DOHH2 (cell line): ENCODE measurements around the gene UBE2Q2.

Source experiments
- H3F3A ChIP-seq: fragments of 200-600 bp; sonication (generic), shearing (Covaris generic); 2 replicates; pipeline ENCODE4 v1.6.0; 2016; ENCODE audit warnings: antibody characterized with exemption, mild to moderate bottlenecking; ENCODE audit not compliant: control insufficient read depth, insufficient read depth
- H3K27ac ChIP-seq: fragments of 200-600 bp; sonication (generic); 2 replicates; pipeline ENCODE4 v1.5.1; 2014; ENCODE audit warnings: low read depth, mild to moderate bottlenecking, low read length, moderate library complexity
- H3K27me3 ChIP-seq: fragments of 200-600 bp; sonication (generic); 2 replicates; pipeline ENCODE4 v1.6.1; 2014; ENCODE audit warnings: mild to moderate bottlenecking, low read length, mixed read lengths; ENCODE audit not compliant: control insufficient read depth
- H3K36me3 ChIP-seq: fragments of 200-600 bp; sonication (generic); 2 replicates; pipeline ENCODE4 v1.6.1; 2014; ENCODE audit warnings: mild to moderate bottlenecking, low read length, moderate library complexity, mixed read lengths; ENCODE audit not compliant: control insufficient read depth
- H3K4me1 ChIP-seq: fragments of 200-600 bp; sonication (generic); 2 replicates; pipeline ENCODE4 v1.6.1; 2014; ENCODE audit warnings: mild to moderate bottlenecking, low read length, mixed read lengths; ENCODE audit not compliant: control insufficient read depth
- H3K4me2 ChIP-seq: fragments of 200-600 bp; sonication (generic); 2 replicates; pipeline ENCODE4 v1.6.0; 2014; ENCODE audit warnings: mild to moderate bottlenecking, low read length, moderate library complexity
- H3K4me3 ChIP-seq: fragments of 200-600 bp; sonication (generic); 2 replicates; pipeline ENCODE4 v1.5.1; 2014; ENCODE audit warnings: mild to moderate bottlenecking, low read length, mixed read lengths
- H3K79me2 ChIP-seq: fragments of 200-600 bp; sonication (generic); 2 replicates; pipeline ENCODE4 v1.6.1; 2014; ENCODE audit warnings: mild to moderate bottlenecking, low read length, mixed read lengths; ENCODE audit not compliant: control insufficient read depth
- H3K9me2 ChIP-seq: fragments of 200-600 bp; sonication (generic); replicated peaks from 2 replicates; pipeline ENCODE4 v1.6.1; 2014; ENCODE audit warnings: mild to moderate bottlenecking, low read length, mixed read lengths; ENCODE audit not compliant: control insufficient read depth
- H3K9me3 ChIP-seq: fragments of 200-600 bp; sonication (generic); 2 replicates; pipeline ENCODE4 v1.6.1; 2014; ENCODE audit warnings: antibody characterized with exemption, low read length, mixed read lengths; ENCODE audit not compliant: control insufficient read depth, insufficient read depth
- H4K20me1 ChIP-seq: fragments of 200-600 bp; sonication (generic); 2 replicates; pipeline ENCODE4 v1.6.0; 2014; ENCODE audit warnings: low read depth, mild to moderate bottlenecking, antibody characterized with exemption, low read length, moderate library complexity; ENCODE audit not compliant: control insufficient read depth, insufficient read depth
- CTCF ChIP-seq: fragments of 200-600 bp; sonication (generic); IDR thresholded peaks from one replicate; pipeline ENCODE4 v1.5.1; 2014; ENCODE audit warnings: antibody characterized with exemption, mild to moderate bottlenecking, low read depth, low read length; ENCODE audit not compliant: poor library complexity, severe bottlenecking
- EZH2phosphoT487 ChIP-seq: fragments of 200-600 bp; sonication (generic); IDR thresholded peaks from 2 replicates; pipeline ENCODE4 v1.6.1; 2017; ENCODE audit warnings: borderline replicate concordance, mild to moderate bottlenecking, antibody characterized with exemption, low read length, moderate library complexity, mixed read lengths

UBE2Q2 gene

DNA sequence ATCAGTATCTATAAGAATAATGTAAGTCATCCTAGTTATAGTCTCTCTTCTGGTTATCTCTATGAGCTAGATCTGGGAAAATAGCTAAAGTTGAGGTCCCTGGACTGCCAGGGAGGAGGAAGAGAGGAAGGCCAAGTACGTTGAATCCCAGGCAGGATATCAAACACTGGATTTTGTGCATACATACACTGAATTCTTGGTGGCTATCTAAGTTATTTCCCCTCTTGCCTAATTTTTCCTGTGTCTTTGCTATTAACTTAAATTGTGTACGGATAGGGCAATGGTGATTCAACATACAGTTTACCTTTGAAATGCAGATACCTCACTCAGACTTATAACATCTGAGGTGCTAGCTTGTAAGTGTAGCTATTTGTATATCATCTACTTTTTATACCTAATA is 87.6 kb downstream of the UBE2Q2 start:
- Histone ChIP-seq H3K9me2 (no peaks in the 10 kb centered on the region), H3K4me2 (no peak overlapping the region), H3K27ac (no peak overlapping the region), H3K4me3 (no peak overlapping the region), H4K20me1 (no peaks in the 10 kb centered on the region), H3K36me3 (peaks cover 52% of the 10 kb centered on the region), H3K27me3 (no peaks in the 10 kb centered on the region), H3K4me1 (peaks cover 23% of the 10 kb centered on the region), H3K9me3 (no peaks in the 10 kb centered on the region), H3K79me2 (no peaks in the 10 kb centered on the region), H3F3A (no peaks in the 10 kb centered on the region)
- no peak for TF ChIP-seq CTCF
- no peak for TF ChIP-seq EZH2phosphoT487

DNA sequence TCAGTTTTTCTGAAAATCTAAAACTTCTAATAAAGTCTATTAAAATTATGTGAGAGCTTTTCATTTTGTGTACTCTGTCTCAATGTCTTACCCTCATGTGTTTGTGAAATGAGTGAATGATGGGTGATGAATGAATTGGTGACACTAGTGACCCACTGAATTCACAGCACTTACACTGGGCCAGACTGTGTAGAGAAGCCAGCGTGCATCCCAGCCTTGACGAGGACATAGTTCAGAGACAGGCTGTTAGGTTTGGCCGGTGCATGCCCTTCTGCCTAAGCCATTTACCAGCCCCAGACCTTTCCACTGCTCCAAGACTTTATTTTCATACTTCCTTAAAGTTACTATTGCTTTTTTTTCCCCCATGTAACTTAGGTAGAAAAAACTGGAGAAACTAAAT is 99.2 kb downstream of the UBE2Q2 start:
- no peak overlapping the region for H3K27ac ChIP-seq
- H3F3A ChIP-seq = no peaks in the 10 kb centered on the region
- no peaks in the 10 kb centered on the region for H3K27me3 ChIP-seq
- H3K36me3 ChIP-seq = peaks cover 5% of the 10 kb centered on the region; the same call in 1 of the 2 replicates
- peaks cover 14% of the 10 kb centered on the region for H3K4me1 ChIP-seq
- H3K9me3 ChIP-seq = no peaks in the 10 kb centered on the region
- H3K9me2 ChIP-seq = no peaks in the 10 kb centered on the region
- TF ChIP-seq EZH2phosphoT487 = no peak
- TF ChIP-seq CTCF = no peak
- no peak overlapping the region for H3K4me3 ChIP-seq
- no peak overlapping the region for H3K4me2 ChIP-seq
- H4K20me1 ChIP-seq = no peaks in the 10 kb centered on the region
- H3K79me2 ChIP-seq = no peaks in the 10 kb centered on the region

DNA sequence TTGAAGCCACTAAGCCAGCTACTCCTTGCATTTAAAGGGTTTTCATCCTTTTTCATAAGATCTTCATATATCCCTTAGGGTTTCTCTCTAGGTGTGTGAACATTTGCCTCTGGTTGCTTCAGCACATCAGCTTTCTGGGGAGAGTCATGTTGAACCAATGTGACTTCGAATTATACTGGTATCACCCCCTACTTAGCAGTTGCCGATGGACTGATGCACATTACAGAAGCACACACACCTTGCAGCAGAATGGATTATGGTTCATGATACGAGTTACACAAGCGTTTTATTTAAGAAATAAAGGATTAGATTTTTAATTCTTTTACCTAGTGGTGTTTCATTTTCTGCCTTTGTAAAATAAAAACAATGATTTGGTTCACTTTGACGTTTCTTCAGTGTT is 100.0 kb downstream of the UBE2Q2 start:
- Histone ChIP-seq H3K9me2 (no peaks in the 10 kb centered on the region), H3K27ac (no peak overlapping the region), H3K27me3 (peaks cover 3% of the 10 kb centered on the region; the same call in 1 of the 2 replicates), H3K36me3 (peaks cover 4% of the 10 kb centered on the region; the same call in 1 of the 2 replicates), H3K9me3 (no peaks in the 10 kb centered on the region), H3K4me2 (no peak overlapping the region), H4K20me1 (no peaks in the 10 kb centered on the region), H3K4me1 (peaks cover 14% of the 10 kb centered on the region), H3F3A (no peaks in the 10 kb centered on the region), H3K79me2 (no peaks in the 10 kb centered on the region), H3K4me3 (no peak overlapping the region)
- TF ChIP-seq EZH2phosphoT487 (no peak), CTCF (no peak)
